Measurements from ENCODE around the gene NF1.

The NF1 gene

GRCh38 chr17:31236137-31236536, 141.4 kb downstream of the NF1 start:
- Histone ChIP-seq H3K4me2 (ENCODE audit: low read length) (no peak overlapping the region), H3K4me1 (ENCODE audit: insufficient read depth, low read length, severe bottlenecking) (no peaks in the 10 kb centered on the region), H3K36me3 (ENCODE audit: insufficient read depth, low read length) (peaks cover 39% of the 10 kb centered on the region)

GRCh38 chr17:31236712-31237111, 141.9 kb downstream of the NF1 start:
- TF ChIP-seq CTCF (IDR thresholded peaks at IDR 0.05; ENCODE audit: low read length) (no peak), EZH2 (IDR thresholded peaks at IDR 0.05; ENCODE audit: borderline replicate concordance, low read length) (no peak)
- Histone ChIP-seq H3K4me3 (ENCODE audit: low read depth, low read length, poor library complexity, severe bottlenecking) (no peak overlapping the region), H3K36me3 (ENCODE audit: insufficient read depth, low read length) (peaks cover 43% of the 10 kb centered on the region), H3K9me2 (ENCODE audit: low read depth, low read length) (no peaks in the 10 kb centered on the region), H3K27me3 (ENCODE audit: insufficient read depth, low read length) (no peaks in the 10 kb centered on the region), H3K4me2 (ENCODE audit: low read length) (no peak overlapping the region), H3K4me1 (ENCODE audit: insufficient read depth, low read length, severe bottlenecking) (no peaks in the 10 kb centered on the region), H3K9ac (ENCODE audit: low read length) (no peak overlapping the region), H2AFZ (ENCODE audit: low read length) (no peak overlapping the region), H3K27ac (ENCODE audit: low read depth, low read length, poor library complexity, severe bottlenecking) (no peak overlapping the region), H3K9me3 (ENCODE audit: low read length) (no peaks in the 10 kb centered on the region), H4K20me1 (ENCODE audit: insufficient read depth, low read length) (no peaks in the 10 kb centered on the region), H3K79me2 (ENCODE audit: insufficient read depth, low read length) (no peaks in the 10 kb centered on the region), H3F3A (ENCODE audit: insufficient read depth, low read length) (no peaks in the 10 kb centered on the region)

More at GRCh38 chr17:31236137-31236536, 141.4 kb downstream of the NF1 start:
- Histone ChIP-seq H3K4me3 (ENCODE audit: low read depth, low read length, poor library complexity, severe bottlenecking) (no peak overlapping the region), H3K79me2 (ENCODE audit: insufficient read depth, low read length) (no peaks in the 10 kb centered on the region), H4K20me1 (ENCODE audit: insufficient read depth, low read length) (no peaks in the 10 kb centered on the region), H3K9me2 (ENCODE audit: low read depth, low read length) (no peaks in the 10 kb centered on the region), H3K9ac (ENCODE audit: low read length) (no peak overlapping the region), H3F3A (ENCODE audit: insufficient read depth, low read length) (no peaks in the 10 kb centered on the region), H2AFZ (ENCODE audit: low read length) (no peak overlapping the region), H3K9me3 (ENCODE audit: low read length) (no peaks in the 10 kb centered on the region), H3K27me3 (ENCODE audit: insufficient read depth, low read length) (no peaks in the 10 kb centered on the region), H3K27ac (ENCODE audit: low read depth, low read length, poor library complexity, severe bottlenecking) (no peak overlapping the region)
- TF ChIP-seq EZH2 (IDR thresholded peaks at IDR 0.05; ENCODE audit: borderline replicate concordance, low read length) (no peak), CTCF (IDR thresholded peaks at IDR 0.05; ENCODE audit: low read length) (no peak)

GRCh38 chr17:31241116-31241515, 146.3 kb downstream of the NF1 start:
- Histone ChIP-seq H3K27me3 (ENCODE audit: insufficient read depth, low read length) (no peaks in the 10 kb centered on the region), H3K79me2 (ENCODE audit: insufficient read depth, low read length) (no peaks in the 10 kb centered on the region), H3K9me3 (ENCODE audit: low read length) (no peaks in the 10 kb centered on the region), H3K4me2 (ENCODE audit: low read length) (no peak overlapping the region), H3K4me3 (ENCODE audit: low read depth, low read length, poor library complexity, severe bottlenecking) (no peak overlapping the region), H2AFZ (ENCODE audit: low read length) (no peak overlapping the region), H3K9me2 (ENCODE audit: low read depth, low read length) (no peaks in the 10 kb centered on the region), H4K20me1 (ENCODE audit: insufficient read depth, low read length) (no peaks in the 10 kb centered on the region), H3K36me3 (ENCODE audit: insufficient read depth, low read length) (peaks cover 38% of the 10 kb centered on the region), H3K9ac (ENCODE audit: low read length) (no peak overlapping the region), H3K4me1 (ENCODE audit: insufficient read depth, low read length, severe bottlenecking) (no peaks in the 10 kb centered on the region), H3F3A (ENCODE audit: insufficient read depth, low read length) (no peaks in the 10 kb centered on the region), H3K27ac (ENCODE audit: low read depth, low read length, poor library complexity, severe bottlenecking) (no peak overlapping the region)
- TF ChIP-seq CTCF (IDR thresholded peaks at IDR 0.05; ENCODE audit: low read length) (no peak), EZH2 (IDR thresholded peaks at IDR 0.05; ENCODE audit: borderline replicate concordance, low read length) (no peak)
